ENCODE results near the gene ASCL5.
"Not testable (repeated sequence)": the region's sequence is repeated elsewhere in the genome, so short reads cannot be mapped to it uniquely, and the experiment has no call there.

Gene ASCL5

GRCh38 chr1:201126832-201127754, at the start of gene ASCL5:
Gene ASCL5, minus strand, starts transcription at chr1:201127184. Its CDS starts 11,812 bp downstream, at chr1:201115372.
- no peak for DNase-seq (ENCODE audit: low read depth)

GRCh38 chr1:201175820-201176500, 49.0 kb upstream of the ASCL5 start:
- DNase-seq (ENCODE audit: low read depth): no peak

- no peak for DNase-seq (ENCODE audit: low read depth)
Observed at GRCh38 chr1:201173736-201174135, 46.8 kb upstream of the ASCL5 start.

GRCh38 chr1:201172999-201173610, 46.1 kb upstream of the ASCL5 start:
- DNase-seq (ENCODE audit: low read depth): no peak

GRCh38 chr1:201172326-201172725, 45.3 kb upstream of the ASCL5 start:
- DNase-seq (ENCODE audit: low read depth): no peak

GRCh38 chr1:201171063-201172036, 44.4 kb upstream of the ASCL5 start:
- no peak for DNase-seq (ENCODE audit: low read depth)

- DNase-seq (ENCODE audit: low read depth): peak; percentile 38
Observed at GRCh38 chr1:201170533-201171062, 43.6 kb upstream of the ASCL5 start.

GRCh38 chr1:201169971-201170532, 43.1 kb upstream of the ASCL5 start:
- DNase-seq (ENCODE audit: low read depth): no peak

GRCh38 chr1:201169203-201169602, 42.2 kb upstream of the ASCL5 start:
- no peak for DNase-seq (ENCODE audit: low read depth)

GRCh38 chr1:201167041-201167991, 40.3 kb upstream of the ASCL5 start:
- DNase-seq (ENCODE audit: low read depth): no peak

GRCh38 chr1:201164645-201165044, 37.7 kb upstream of the ASCL5 start:
- no peak for DNase-seq (ENCODE audit: low read depth)

GRCh38 chr1:201163707-201164106, 36.7 kb upstream of the ASCL5 start:
- no peak for DNase-seq (ENCODE audit: low read depth)

GRCh38 chr1:201163036-201163435, 36.1 kb upstream of the ASCL5 start:
- not testable (repeated sequence) for DNase-seq (ENCODE audit: low read depth)

- DNase-seq (ENCODE audit: low read depth): no peak
Observed at GRCh38 chr1:201157949-201158348, 31.0 kb upstream of the ASCL5 start.

GRCh38 chr1:201156819-201157218, 29.8 kb upstream of the ASCL5 start:
- no peak for DNase-seq (ENCODE audit: low read depth)

- no peak for DNase-seq (ENCODE audit: low read depth)
Observed at GRCh38 chr1:201156346-201156745, 29.4 kb upstream of the ASCL5 start.

- DNase-seq (ENCODE audit: low read depth): no peak
Observed at GRCh38 chr1:201155354-201155753, 28.4 kb upstream of the ASCL5 start.

- DNase-seq (ENCODE audit: low read depth): peak; percentile 99
Observed at GRCh38 chr1:201154389-201155165, 27.6 kb upstream of the ASCL5 start, which contains the start of gene TMEM9. Gene TMEM9, minus strand, starts transcription at chr1:201154474. Its CDS starts 551 bp downstream, at chr1:201153923.
